NCI-H1930 (cell line): ENCODE measurements around the gene DUS4L.

Source experiments
- DNase-seq, 2 experiments: peaks; one replicate each; lab custom pipeline; 2025; lab: John Stamatoyannopoulos, UW

The DUS4L gene

DNA sequence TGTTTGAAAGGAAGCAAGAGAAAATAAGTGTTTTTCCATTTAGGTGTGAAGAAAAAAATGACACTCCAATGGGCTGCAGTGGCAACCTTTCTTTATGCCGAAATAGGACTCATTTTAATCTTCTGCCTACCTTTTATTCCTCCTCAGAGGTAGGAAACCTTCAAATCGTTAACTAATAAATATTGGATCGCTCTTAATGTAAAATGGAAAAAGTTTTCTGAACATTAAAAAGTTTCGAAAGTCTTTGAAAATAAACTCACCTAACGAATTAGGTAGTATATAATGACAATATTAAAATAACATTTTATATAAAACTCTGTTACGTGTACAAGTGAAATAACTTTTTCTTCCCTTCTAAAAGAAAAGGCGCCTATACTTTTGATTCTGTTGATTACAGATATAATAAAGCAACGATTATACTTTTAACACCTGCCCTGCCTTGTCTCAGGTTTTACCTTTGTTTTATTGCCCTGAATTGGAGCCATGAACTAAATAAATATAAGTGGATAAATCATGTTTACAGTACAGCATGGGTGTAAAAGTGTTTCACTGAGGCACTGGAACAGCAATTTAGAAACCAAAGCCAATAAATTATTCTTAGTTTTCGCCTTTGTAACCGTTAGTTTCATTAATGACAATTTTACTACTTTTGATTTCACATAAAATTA lies 17.1 kb downstream of the DUS4L start:
- DNase-seq: no peak

- DNase-seq: no peak
Observed at GRCh38 chr7:107581387-107582013, 17.7 kb downstream of the DUS4L start.

- DNase-seq: no peak
Observed at GRCh38 chr7:107582875-107583274, 19.1 kb downstream of the DUS4L start.

DNA sequence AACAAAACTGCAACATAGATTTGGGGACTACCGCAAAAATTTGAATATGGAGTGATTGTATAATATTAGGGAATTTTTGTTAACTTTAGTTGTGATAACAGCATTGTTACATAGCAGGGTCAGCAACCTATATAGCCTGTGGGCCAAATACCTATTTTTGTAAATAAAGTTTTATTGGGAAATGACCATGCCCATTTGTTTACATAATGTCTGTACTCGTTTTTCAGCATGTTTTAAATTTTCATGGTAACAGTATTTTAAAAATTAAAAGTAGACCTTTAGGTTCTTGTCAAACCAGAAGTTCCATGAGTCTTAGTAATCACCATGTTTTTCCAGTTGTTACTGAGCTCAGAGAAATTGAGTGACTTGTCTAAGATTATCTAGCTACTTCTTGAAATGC lies 20.9 kb downstream of the DUS4L start:
- DNase-seq: no peak

DNA sequence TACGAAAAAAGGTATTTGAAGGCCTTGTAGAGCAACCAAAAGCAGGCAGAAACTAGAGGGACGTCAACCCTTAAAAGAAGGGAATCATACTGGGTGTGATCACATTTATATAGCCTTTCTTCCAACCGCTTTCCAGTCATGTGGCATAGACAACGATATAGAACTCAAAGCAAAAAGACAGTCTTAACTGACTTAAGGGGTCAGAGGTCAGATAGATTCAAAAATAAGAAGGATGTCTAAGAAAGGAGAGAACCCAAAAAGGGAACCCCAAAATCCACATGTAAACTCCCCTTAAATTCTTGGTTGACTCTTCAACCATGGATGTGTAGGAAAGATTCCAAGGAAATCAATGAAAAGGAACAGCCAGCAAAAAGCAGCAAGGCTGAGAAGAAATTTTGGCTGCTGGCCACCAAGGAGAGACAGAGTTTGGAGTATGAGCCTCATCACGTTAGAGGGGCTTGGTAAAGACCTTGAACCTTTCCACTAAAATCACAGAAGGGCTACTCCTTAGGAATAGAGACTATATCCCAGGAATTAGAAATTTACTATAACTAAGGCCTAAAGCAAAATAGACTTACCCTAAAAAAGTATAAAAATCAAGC lies 24.9 kb downstream of the DUS4L start:
- no peak for DNase-seq

- no peak for DNase-seq
Observed at GRCh38 chr7:107591421-107591820, 27.6 kb downstream of the DUS4L start.

- DNase-seq: no peak
Observed at GRCh38 chr7:107592361-107593024, 28.7 kb downstream of the DUS4L start.

DNA sequence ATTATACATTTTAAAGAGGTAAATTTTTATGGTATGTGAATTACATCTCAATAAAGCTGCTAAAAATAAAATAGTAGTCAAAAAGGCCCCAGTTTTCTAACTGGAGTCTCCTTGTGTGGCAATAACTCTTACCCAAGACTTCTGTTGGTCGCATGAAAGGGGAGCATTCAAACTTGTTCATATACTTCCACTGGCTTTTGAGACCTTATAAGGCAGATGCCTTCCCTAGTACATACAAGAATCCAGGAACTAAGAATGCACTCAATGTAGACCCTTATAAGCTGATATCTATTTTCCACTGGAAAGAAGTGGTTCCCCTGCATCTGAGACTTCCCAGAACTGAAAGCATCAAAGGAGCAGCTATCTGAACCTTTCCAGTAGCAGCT lies 29.2 kb downstream of the DUS4L start:
- DNase-seq: no peak

DNA sequence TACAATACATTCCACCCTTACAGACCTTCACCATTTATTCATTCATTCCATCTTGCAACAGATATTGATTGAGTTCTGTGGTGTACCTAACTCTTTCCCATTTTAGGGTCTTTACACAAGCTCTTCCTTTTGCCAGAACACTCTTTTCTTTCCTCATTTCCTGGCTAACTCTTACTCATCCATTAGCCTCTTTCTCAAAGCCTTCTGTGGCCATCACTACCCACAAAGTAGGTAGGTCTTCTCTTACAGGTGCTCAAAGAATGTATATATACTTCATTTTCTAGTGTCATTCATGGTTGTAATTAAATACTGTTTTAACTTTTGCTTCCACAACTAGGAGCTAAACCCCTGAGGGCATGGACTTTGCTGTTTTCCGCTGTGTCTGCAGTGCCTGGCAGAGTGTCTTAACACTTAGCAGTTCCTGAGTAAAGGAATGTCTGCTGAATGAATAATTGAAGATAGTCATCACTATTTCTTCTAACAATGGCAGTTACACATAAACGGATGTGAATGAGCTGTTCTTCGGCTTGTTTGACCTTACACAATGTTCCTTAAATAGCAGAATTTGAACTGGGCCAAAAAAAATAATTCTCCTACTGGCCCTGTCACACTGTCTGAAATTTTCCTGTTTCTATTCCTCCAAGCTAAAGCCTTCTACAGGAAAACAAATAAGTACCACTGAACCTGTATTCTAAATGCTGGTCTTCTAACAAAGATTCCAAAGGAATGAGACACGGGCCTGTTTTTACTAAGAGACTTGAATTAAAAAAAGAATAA lies 31.4 kb downstream of the DUS4L start:
- DNase-seq: no peak

DNA sequence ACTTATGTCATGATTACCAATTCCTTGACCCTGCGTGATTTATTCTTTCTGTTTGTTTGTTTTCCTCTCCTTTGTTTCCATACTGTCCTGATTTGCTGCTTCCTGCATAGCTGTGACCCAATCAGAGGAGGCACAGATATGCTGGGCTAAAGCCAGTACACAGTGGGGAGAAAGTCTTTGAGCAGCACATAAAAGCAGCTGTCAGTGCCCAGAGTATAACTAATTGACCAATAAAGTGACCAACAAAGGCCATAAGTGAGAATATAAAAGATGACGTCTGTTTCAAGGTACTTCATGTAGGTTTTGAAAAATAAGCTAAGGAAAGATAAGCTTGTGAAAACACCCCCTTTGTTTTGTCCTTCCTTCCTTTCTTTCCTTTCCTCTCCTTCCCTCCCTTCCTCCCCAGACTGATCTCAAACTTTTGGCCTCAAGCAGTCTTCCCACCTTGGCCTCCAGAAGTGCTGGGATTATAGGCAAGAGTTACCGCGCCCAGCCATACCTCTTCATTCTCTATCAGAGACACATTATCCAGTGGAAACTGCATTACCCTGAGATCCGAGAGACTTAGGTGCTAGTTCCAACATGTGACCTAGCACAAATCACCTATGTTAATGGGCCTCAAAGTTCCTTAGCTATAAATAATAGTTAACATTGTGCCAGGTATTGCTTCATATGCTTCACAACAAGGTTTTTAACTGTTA lies 33.3 kb downstream of the DUS4L start:
- DNase-seq: no peak

DNA sequence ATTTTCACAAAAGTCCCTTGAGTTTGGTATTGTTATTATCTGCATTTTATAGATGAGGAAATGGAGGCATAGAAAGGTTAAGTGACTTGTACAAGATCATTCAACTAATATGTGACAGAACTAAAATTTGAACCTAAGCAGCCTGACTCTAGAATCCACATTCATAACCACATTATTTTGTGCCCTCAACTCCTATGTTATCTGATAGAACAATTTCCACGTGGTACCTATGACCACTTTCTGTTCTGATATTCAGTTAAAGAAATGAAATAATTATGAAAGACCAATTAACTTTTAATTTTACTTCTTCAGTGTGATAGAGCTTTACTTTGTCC lies 33.8 kb downstream of the DUS4L start:
- no peak for DNase-seq

GRCh38 chr7:107597953-107598352 lies 34.2 kb downstream of the DUS4L start:
- no peak for DNase-seq

DNA sequence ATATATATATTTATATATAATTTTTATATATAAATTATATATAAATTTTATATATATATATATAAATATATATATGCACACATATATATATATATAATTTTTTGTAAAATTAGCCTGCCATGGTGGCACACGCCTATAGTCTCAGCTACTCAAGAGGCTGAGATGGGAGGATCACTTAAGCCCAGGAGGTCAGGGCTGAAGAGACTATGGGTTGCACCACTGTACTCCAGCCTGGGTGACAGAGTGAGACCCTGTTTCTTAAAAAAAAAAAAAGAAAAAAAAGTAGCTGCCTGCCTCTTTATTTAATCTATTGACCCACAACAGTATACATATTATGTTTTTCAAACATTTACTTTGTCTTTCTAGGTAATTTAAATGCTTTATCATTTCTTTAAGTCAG lies 35.5 kb downstream of the DUS4L start:
- no peak for DNase-seq

DNA sequence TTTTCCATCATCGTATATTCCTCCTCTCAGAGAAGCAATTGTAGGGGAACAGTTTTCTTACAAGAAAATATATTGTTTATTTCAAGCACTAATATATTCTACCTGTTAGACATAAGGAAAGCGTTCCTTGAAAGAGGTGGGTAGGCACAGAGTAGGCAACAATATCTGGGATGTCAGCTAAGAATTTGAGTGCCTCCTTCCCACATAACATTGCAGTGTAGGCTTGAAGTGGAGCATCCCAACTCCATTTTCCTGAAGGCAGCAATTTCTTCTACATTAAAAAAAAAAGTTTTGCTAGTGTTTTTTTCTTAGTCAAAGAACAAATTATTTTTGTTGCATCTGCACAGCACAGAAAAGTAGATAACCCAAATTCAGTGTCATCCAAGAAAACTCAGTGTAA lies 37.0 kb downstream of the DUS4L start:
- no peak for DNase-seq

DNA sequence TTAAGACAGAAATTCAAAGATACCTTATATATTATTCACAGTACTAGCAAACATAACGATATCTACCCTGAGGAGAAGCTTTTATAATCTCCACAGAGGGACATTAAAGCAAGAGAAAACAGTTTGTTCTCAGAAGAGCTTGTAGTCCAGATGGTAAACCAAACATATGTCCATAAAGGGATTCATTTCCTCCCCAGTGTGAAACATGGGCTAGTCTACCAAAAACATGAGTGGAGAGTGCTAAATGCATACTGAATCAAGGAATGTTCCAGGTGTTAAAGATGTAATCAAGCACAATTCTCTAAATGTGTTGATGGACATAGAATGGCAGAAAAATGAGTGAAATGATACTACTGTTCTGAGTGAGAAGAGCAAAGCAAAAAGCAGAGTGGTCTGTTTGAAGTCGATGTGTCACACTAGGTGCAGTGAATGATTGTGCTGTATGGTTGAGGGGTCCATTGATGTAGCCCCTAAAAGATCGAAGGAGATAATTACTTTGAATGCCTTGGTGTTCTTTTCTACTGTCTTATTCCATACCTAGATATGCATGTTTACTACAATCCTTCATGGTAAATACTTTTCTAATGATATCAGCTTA lies 41.5 kb downstream of the DUS4L start:
- DNase-seq: no peak

DNA sequence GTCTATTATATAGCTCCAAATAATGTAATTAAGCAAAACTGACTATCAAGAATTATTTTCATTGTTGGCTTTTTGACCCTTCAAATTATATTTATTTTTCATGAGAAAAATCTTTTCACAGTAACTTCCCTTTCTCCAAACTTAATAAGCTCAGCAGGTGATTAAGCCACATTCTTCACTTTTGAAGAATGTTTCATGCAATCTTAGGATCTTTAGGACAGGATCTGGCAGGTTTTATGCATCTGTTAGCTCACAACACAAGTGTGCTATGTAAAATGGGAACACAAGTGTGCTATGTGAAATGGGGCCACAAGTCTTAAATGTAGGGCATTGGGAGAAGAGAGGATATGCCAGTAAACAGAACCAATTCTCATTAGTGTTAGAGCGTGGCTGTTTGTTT lies 42.5 kb downstream of the DUS4L start:
- DNase-seq: no peak

DNA sequence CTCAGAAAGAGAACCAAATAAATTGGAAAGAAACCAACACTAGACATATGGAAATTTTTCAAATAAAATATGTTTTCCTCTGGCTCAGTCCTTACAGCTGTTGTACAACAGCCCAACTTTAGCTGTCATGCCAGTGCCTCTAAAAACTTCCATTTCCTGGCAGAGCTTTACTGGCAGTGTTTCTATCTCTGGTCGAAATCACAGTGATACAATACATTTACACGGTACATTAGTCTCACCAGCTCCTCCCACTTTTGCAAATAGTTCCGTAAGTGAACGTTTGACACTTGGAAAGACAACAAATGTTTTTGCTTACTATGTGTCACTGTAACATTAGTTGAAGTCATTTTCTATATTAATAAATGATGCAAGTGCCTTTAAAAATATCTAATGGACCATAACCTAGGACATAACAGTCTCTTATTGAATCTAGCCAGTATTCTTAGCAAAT lies 46.1 kb downstream of the DUS4L start:
- no peak for DNase-seq

DNA sequence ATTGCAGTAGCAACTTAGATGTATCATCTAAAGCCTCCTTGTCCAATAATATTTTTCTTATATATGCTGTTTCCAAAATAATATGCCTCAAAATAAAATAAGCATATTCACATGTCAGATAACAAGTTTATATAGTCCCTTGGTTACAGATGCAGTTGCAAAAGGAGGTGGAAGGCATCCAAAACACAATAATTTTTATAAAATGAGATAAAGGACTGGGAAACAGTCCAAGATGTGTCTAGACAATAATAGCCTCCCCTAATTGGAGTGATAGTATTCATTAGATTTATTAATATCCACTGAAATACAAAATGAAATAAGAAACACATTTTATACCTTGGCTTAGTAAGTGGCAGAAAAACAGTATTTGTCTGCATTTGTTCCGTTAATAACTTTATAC lies 46.6 kb downstream of the DUS4L start:
- no peak for DNase-seq

- no peak for DNase-seq
Observed at GRCh38 chr7:107613439-107613838, 49.7 kb downstream of the DUS4L start.

- no peak for DNase-seq
Observed at GRCh38 chr7:107613948-107614347, 50.2 kb downstream of the DUS4L start.

DNA sequence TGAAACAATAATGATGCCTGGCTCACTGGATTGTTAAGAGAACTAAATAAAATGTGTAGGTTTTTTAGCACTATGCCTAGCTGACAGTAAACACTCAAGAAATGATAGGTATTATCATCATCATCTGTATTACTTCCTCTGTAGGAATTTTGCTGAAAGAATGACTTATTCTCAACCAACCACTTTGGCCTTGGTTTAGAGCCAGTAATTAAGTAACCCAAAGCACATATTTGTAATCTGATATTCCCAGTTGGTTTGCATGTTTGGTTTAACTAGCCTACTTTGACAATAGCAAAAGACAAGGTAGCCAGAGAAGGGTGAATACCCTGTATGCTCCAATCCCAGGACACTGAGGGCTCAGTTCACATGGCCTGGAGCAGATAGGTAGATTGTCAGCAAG lies 50.7 kb downstream of the DUS4L start:
- DNase-seq: no peak
